ENCODE data around the gene PCP2.
A peak's percentile ranks its signal among the peaks of the same experiment; 100 is the strongest.
"Not testable (repeated sequence)": the region's sequence is repeated elsewhere in the genome, so short reads cannot be mapped to it uniquely, and the experiment has no call there.

The PCP2 gene

DNA sequence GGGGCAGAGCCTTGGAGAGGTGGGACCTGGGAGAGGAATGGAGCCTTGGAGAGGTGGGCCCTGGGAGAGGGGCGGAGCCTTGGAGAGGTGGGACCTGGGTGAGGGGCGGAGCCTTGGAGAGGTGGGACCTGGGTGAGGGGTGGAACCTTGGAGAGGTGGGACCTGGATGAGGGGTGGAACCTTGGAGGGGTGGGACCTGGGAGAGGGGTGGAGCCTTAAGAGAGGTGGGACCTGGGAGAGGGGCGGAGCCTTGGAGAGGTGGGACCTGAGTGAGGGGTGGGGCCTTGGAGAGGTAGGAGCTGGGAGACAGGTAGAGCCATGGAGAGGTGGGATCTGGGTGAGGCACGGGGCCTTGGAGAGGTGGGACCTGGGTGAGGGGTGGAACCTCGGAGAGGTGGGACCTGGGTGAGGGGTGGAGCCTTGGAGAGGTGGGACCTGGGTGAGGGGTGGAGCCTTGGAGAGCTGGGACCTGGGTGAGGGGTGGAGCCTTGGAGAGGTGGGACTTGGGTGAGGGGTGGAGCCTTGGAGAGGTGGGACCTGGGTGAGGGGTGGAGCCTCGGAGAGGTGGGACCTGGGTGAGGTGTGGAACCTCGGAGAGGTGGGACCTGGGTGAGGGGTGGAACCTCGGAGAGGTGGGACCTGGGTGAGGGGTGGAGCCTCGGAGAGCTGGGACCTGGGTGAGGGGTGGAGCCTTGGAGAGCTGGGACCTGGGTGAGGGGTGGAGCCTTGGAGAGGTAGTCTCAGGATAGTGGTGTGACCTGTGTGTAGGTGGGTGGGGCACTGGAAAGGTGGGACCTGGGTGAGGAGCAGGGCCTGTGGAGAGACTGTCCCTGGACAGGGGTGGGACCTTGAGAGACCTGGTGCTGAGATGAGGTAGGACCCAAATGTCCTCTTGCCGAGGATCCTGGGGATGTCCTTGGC, 10.4 kb upstream of the PCP2 start:
- not testable (repeated sequence) for H3K27me3 ChIP-seq (ENCODE audit: low read depth, low read length); H3K36me3 ChIP-seq (ENCODE audit: control insufficient read depth in 1 of 2, insufficient read depth in 2 of 2, low read length in 2 of 2); H3K4me3 ChIP-seq (ENCODE audit: low read depth in 1 of 2, low read length in 2 of 2); H3K9me3 ChIP-seq (ENCODE audit: control insufficient read depth in 1 of 2, low read length in 2 of 2); H3K27ac ChIP-seq (ENCODE audit: low read length); H3K4me1 ChIP-seq (ENCODE audit: control insufficient read depth in 1 of 2, insufficient read depth in 2 of 2, low read length in 2 of 2)

DNA sequence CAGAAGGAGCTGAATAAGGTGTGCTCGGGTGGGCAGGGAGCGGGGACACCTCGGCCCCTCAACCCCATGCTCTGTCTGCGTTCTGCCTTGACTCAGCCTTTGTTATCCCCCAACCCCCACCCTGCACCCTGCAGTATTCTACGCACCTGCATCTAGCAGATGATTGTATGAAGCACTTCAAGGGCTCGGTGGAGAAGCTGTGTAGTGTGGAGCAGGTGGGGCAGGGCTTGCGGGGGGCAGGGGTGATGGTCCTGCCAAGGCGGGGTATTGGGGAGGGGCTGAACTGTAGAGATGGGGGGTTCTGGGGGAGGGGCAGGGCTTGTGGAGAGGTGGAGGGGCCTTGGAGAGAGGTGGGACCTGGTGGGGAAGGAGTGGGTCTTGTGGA, 9.5 kb upstream of the PCP2 start:
- Histone ChIP-seq H3K36me3 (ENCODE audit: control insufficient read depth in 1 of 2, insufficient read depth in 2 of 2, low read length in 2 of 2) (no peaks in the 10 kb centered on the region), H3K27me3 (ENCODE audit: low read depth, low read length) (peaks cover 4% of the 10 kb centered on the region), H3K27ac (ENCODE audit: low read length) (no peak overlapping the region), H3K9me3 (ENCODE audit: control insufficient read depth in 1 of 2, low read length in 2 of 2) (no peaks in the 10 kb centered on the region), H3K4me3 (ENCODE audit: low read depth in 1 of 2, low read length in 2 of 2) (no peak overlapping the region), H3K4me1 (ENCODE audit: control insufficient read depth in 1 of 2, insufficient read depth in 2 of 2, low read length in 2 of 2) (no peaks in the 10 kb centered on the region)

DNA sequence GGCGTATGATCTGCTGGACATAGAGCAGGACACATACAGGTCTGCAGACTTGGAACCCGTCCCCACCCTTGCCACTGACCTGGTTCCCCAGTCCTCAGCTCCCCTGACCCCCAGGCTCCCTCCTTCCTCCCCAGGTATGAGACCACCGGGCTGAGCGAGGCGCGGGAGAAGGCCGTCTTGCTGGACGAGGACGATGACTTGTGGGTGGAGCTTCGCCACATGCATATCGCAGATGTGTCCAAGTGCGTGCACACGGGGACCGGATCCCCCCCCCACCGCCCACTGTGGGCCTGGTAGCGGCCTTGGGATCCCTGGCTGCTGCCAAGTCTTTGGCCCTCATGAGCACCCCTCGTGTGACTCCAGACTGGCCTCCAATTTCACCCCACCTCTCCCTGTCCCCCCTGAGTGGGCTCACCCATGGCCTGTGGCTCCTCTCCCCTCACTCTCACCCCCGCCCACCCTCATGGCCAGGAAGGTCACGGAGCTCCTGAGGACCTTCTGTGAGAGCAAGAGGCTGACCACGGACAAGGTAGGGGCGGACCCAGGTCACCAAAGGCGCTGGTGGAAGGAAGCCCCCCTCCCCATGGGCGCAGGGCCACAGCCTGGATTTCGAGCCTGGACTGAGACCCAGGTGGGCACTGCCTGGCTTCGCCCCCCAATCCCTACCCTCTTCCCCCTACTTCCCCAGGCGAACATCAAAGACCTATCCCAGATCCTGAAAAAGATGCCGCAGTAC, 8.9 kb upstream of the PCP2 start:
- H3K27me3 ChIP-seq (ENCODE audit: low read depth, low read length): peaks cover 4% of the 10 kb centered on the region
- H3K36me3 ChIP-seq (ENCODE audit: control insufficient read depth in 1 of 2, insufficient read depth in 2 of 2, low read length in 2 of 2): no peaks in the 10 kb centered on the region
- H3K4me3 ChIP-seq (ENCODE audit: low read depth in 1 of 2, low read length in 2 of 2): no peak overlapping the region
- no peak overlapping the region for H3K27ac ChIP-seq (ENCODE audit: low read length)
- H3K4me1 ChIP-seq (ENCODE audit: control insufficient read depth in 1 of 2, insufficient read depth in 2 of 2, low read length in 2 of 2): no peaks in the 10 kb centered on the region
- H3K9me3 ChIP-seq (ENCODE audit: control insufficient read depth in 1 of 2, low read length in 2 of 2): no peaks in the 10 kb centered on the region

DNA sequence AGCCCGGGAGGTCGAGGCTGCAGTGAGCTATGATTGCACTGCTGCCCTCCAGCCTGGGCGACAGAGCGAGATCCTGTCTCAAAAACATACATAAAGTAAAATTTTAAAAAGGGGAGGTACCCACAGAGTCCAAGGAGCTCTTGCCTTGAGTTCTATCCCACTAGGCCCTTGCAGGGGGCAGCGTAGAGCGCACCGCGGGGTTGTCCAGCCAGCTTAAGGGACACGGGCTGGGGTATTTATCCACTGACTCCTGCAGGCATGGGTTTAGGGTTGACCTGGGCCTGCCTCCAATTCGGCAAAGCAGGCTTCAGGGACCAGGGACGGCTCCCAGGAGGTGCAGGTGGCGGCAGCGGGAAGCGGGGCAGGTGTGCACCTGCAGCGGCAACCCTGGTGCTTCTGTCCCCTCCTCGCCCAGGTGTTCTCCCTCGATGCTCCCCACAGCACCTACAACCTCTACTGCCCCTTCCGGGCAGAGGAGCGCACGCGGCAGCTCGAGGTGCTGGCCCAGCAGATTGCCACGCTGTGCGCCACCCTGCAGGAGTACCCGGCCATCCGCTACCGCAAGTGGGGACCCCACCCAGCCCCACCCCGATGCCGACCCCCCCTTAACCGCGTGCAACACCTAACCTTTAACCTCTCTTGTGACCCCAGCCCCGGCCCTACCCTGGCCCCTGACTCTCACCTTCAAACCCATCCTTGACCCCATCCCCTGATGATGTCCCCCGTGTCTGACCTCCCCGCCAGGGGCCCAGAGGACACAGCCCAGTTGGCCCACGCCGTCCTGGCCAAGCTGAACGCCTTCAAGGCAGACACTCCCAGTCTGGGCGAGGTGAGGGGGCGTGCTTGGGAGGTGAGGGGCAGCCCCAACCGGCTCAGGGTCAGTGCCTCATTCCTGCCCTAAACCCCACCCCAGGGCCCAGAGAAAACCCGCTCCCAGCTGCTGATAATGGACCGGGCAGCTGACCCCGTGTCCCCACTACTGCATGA, 8.1 kb upstream of the PCP2 start:
- H3K27ac ChIP-seq (ENCODE audit: low read length): no peak overlapping the region
- H3K9me3 ChIP-seq (ENCODE audit: control insufficient read depth in 1 of 2, low read length in 2 of 2): no peaks in the 10 kb centered on the region
- peaks cover 4% of the 10 kb centered on the region for H3K27me3 ChIP-seq (ENCODE audit: low read depth, low read length)
- peaks cover 0 to 4% of the 10 kb centered on the region in 2 donors for H3K4me1 ChIP-seq (ENCODE audit: control insufficient read depth in 1 of 2, insufficient read depth in 2 of 2, low read length in 2 of 2)
- H3K4me3 ChIP-seq (ENCODE audit: low read depth in 1 of 2, low read length in 2 of 2): no peak overlapping the region
- H3K36me3 ChIP-seq (ENCODE audit: control insufficient read depth in 1 of 2, insufficient read depth in 2 of 2, low read length in 2 of 2): no peaks in the 10 kb centered on the region

DNA sequence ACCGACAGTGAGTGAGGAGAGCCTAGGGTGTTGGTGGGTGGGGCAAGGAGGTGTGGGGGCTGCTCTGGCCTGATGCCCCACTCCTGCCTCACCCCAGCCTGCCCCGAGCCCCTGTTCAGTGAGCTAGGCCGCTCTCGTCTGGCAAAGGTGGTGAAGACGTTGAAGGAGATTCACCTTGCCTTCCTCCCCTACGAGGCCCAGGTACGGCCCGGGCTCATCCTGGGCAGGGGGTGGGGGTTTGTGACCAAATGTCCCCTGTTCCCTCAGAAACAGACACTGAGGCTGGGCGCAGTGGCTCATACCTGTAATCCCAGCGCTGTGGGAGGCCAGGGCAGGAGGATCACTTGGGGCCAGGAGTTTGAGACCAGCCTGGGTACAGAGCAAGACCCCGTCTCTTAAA, 7.3 kb upstream of the PCP2 start:
- no peak overlapping the region for H3K4me3 ChIP-seq (ENCODE audit: low read depth in 1 of 2, low read length in 2 of 2)
- H3K27me3 ChIP-seq (ENCODE audit: low read depth, low read length): peaks cover 4% of the 10 kb centered on the region
- no peak overlapping the region for H3K27ac ChIP-seq (ENCODE audit: low read length)
- H3K9me3 ChIP-seq (ENCODE audit: control insufficient read depth in 1 of 2, low read length in 2 of 2): no peaks in the 10 kb centered on the region
- H3K4me1 ChIP-seq (ENCODE audit: control insufficient read depth in 1 of 2, insufficient read depth in 2 of 2, low read length in 2 of 2): peaks cover 0 to 4% of the 10 kb centered on the region in 2 donors
- no peaks in the 10 kb centered on the region for H3K36me3 ChIP-seq (ENCODE audit: control insufficient read depth in 1 of 2, insufficient read depth in 2 of 2, low read length in 2 of 2)

DNA sequence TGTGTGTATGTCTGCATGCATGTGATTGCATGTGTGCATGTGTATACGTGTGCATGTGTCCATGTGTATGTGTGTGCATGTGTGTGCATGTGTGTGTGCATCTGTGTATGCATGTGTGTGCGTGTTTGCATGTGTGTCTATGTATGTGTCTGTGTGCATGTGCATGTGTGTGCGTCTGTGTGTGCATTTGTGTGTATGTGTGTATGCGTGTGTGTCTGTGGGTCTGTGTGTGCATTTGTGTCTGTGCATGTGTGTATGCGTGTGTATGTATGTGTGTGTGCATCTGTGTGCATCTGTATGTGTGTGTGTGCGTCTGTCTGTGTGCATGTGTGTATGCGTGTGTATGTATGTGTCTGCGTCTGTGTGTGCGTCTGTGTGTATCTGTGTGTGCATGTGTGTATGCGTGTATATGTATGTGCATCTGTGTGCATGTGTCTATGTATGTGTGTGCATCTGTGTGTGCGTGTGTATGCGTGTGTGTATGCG, 6.4 kb upstream of the PCP2 start:
- Histone ChIP-seq H3K9me3 (ENCODE audit: control insufficient read depth in 1 of 2, low read length in 2 of 2) (no peaks in the 10 kb centered on the region), H3K4me3 (ENCODE audit: low read depth in 1 of 2, low read length in 2 of 2) (no peak overlapping the region), H3K4me1 (ENCODE audit: control insufficient read depth in 1 of 2, insufficient read depth in 2 of 2, low read length in 2 of 2) (peaks cover 0 to 4% of the 10 kb centered on the region in 2 donors), H3K36me3 (ENCODE audit: control insufficient read depth in 1 of 2, insufficient read depth in 2 of 2, low read length in 2 of 2) (no peaks in the 10 kb centered on the region), H3K27ac (ENCODE audit: low read length) (no peak overlapping the region), H3K27me3 (ENCODE audit: low read depth, low read length) (peaks cover 4% of the 10 kb centered on the region)

DNA sequence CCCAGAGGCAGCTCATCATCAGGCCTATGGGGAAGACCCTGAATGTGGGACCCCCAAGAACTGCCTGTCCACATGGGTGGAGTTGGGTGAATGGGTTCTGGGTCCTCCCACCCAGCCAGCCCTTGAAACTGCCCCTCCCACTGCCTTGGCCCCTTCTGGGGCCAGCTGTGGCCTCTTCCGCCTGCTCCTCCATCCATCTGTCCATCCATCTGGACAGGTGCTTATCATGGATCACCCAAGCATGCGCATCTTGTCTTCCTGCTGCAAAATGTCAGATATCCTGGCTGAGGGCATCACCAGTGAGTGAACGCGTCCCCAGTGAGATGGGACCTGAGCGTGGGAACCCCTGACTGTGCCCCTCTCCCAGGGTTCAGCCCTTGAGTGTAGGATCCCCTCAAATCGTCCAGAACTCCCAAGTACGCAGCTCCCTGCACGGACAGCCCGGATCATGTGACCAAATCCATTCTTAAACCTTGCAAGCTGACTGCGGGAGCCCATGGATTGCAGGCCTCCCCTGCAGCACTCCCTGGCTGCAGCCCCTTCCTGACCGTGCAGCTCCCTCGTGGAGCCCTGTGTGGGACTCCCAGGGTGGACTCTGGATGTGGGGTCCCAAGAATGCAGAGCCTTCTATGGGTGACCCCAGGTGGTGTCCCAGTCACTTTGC, 5.4 kb upstream of the PCP2 start:
- Histone ChIP-seq H3K4me1 (ENCODE audit: control insufficient read depth in 1 of 2, insufficient read depth in 2 of 2, low read length in 2 of 2) (peaks cover 0 to 4% of the 10 kb centered on the region in 2 donors), H3K4me3 (ENCODE audit: low read depth in 1 of 2, low read length in 2 of 2) (no peak overlapping the region), H3K9me3 (ENCODE audit: control insufficient read depth in 1 of 2, low read length in 2 of 2) (no peaks in the 10 kb centered on the region), H3K36me3 (ENCODE audit: control insufficient read depth in 1 of 2, insufficient read depth in 2 of 2, low read length in 2 of 2) (no peaks in the 10 kb centered on the region), H3K27me3 (ENCODE audit: low read depth, low read length) (peaks cover 4% of the 10 kb centered on the region), H3K27ac (ENCODE audit: low read length) (no peak overlapping the region)

DNA sequence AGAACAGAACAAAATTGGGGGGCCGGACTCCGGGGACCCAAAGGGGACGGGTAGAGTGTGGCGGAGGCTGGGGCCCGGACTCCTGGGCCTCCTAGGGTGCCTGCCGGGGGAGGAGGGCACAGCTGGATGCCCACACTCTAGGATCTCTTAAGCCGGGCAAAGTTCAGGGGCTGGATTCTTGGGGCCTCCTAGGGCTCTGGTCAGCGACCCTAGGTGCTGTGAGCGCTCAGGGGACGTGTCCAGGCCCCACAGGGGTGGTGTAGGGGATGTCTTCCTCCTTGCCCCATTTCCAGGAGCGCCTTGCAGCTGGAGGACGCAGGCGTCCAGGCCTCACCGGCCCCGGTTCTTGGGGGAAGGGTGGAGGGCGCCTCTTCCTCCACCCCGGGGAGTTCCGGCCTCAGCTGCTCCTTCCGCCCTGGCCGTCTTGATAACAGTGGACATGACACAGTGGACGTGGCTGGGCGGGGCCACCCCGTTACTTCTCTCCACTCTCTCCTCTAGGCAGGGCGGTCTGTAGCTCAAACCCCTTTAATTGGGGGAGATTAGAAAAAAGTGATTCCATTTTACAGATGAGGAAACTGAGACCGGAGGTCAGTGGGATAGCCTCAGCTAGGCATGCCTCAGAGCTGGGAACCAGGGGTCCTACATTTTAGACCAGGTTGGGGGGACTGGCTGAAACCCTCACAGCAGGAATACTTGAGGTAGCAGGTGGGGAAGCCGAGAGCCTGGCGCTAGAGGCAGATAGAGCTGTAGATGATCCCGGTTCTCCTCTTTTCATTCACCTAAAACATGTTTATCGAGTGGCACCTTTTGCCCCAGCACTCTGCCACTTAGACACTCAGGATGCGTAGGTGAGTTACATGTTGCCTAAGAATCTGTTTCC, 4.1 kb upstream of the PCP2 start:
- Histone ChIP-seq H3K27me3 (ENCODE audit: low read depth, low read length) (no peaks in the 10 kb centered on the region), H3K27ac (ENCODE audit: low read length) (peak overlapping the region; percentile 45), H3K4me1 (ENCODE audit: control insufficient read depth in 1 of 2, insufficient read depth in 2 of 2, low read length in 2 of 2) (peaks cover 0 to 4% of the 10 kb centered on the region in 2 donors), H3K4me3 (ENCODE audit: low read depth in 1 of 2, low read length in 2 of 2) (peak overlapping the region; percentile 39 to 50), H3K36me3 (ENCODE audit: control insufficient read depth in 1 of 2, insufficient read depth in 2 of 2, low read length in 2 of 2) (peaks cover 0 to 3% of the 10 kb centered on the region in 2 donors), H3K9me3 (ENCODE audit: control insufficient read depth in 1 of 2, low read length in 2 of 2) (no peaks in the 10 kb centered on the region)

DNA sequence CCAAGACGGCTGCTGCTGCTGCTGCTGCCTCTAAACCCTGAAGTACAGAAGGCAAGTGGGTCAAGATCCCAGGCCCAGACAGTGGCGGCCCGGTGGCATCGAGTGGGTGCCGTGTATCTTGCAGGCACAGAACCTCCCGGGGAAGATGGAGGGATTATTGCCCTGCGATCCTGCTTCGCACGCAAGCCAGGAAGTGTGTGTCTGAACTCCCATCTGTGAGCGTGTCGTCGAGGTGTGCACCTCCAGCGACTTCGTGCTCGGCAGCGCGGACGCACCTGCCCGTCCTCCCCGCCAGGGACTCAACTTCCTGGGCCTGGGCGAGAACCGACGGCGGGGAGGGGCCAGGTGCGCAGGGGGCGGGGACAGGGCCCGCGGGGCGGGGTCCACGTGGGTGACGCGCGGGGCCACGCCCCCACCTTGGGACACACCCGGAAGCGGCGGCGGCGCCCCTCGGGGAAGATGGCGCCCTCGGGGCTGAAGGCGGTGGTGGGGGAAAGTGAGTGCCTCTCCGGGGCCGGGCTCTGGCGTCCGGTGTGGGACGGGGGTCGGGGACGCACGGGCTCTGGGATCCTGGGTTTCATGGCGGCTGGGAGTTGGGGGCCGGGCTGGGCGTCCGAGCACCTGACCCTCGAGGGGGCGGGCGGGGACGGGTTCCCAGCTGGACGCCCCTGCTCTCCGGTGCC, 3.3 kb upstream of the PCP2 start, which contains the start of gene STXBP2:
TSS of gene STXBP2 (plus strand) at position 420 of the 683 bp plus-strand sequence. CDS start at position 460, 40 bp downstream.
- Histone ChIP-seq H3K4me1 (ENCODE audit: control insufficient read depth in 1 of 2, insufficient read depth in 2 of 2, low read length in 2 of 2) (peaks cover 0 to 4% of the 10 kb centered on the region in 2 donors), H3K4me3 (ENCODE audit: low read depth in 1 of 2, low read length in 2 of 2) (peak within 1 kb of the TSS; percentile 39 to 50), H3K36me3 (ENCODE audit: control insufficient read depth in 1 of 2, insufficient read depth in 2 of 2, low read length in 2 of 2) (peaks cover 0 to 10% of the 10 kb centered on the region in 2 donors), H3K27ac (ENCODE audit: low read length) (peak within 1 kb of the TSS; percentile 45), H3K27me3 (ENCODE audit: low read depth, low read length) (no peaks in the 10 kb centered on the region), H3K9me3 (ENCODE audit: control insufficient read depth in 1 of 2, low read length in 2 of 2) (no peaks in the 10 kb centered on the region)
